GM21390 (cell line): ENCODE data around the gene CLEC14A.

Experiments
- ATAC-seq: cut with Tn5 transposase; IDR thresholded peaks from one replicate; pipeline ENCODE4 v1.9.1; 2021; ENCODE audit not compliant: unreplicated experiment

Gene CLEC14A

DNA sequence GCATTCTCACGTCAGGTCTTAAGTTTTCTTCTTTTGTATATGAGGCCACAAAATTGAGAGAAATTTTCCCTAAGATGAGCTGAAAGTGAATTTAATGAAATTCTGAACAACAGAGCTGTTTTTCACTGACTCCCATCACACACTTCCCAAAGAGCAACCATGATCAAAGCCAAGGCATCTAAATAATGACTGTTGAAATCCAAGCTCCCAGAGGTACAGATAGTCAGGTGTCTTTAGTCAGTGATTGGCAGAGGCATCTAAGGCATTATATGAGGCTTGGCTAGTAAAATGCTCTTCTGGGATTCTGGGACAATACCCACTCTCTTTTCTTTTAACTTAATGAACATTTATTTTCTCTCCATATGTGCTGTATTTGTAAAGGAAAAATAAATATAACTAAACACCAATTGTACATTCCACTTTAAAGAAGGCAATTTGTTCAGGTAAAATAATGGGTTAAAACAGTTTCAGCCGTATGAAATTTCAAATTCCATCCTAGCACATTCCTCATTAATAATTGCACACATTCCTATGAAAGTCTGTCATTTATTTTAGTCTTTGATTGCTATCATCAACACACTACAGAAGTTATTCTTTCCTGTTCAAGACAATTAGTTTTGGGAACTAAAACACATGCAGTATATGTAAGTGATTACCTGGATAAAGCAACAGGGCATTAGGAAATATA lies 49.1 kb downstream of the CLEC14A start:
- ATAC-seq = no peak

DNA sequence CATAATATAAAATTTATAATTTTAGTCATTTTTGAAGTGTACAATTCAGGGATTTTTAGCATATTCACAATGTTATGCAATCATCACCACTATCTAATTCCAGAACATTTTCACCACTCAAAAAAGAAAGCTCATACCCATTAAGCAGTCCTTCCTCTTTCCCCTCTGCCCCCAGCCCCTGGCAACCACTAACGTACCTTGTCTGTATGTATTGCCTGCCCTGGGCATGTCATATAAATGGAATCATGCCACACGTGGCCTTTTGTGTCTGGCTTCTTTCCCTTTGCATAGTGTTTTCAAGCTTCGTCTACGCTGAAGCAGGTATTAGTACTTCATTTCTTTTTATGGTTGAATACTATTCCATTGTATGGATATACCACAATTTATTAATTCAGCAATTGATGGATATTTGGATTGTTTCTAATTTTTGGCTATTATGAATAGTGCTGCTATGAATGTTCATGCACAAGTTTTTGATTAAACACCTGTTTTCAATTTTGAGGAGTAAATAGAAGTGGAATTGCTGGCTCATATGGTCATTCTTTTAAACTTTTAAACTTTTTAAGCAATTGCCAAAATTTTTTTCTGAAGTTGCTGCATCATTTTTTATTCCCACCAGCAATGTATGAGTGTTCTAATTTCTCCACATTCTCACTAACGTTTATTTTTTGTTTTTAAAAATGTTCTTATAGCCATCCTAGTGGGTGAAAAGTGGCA lies 49.8 kb downstream of the CLEC14A start:
- ATAC-seq = no peak

DNA sequence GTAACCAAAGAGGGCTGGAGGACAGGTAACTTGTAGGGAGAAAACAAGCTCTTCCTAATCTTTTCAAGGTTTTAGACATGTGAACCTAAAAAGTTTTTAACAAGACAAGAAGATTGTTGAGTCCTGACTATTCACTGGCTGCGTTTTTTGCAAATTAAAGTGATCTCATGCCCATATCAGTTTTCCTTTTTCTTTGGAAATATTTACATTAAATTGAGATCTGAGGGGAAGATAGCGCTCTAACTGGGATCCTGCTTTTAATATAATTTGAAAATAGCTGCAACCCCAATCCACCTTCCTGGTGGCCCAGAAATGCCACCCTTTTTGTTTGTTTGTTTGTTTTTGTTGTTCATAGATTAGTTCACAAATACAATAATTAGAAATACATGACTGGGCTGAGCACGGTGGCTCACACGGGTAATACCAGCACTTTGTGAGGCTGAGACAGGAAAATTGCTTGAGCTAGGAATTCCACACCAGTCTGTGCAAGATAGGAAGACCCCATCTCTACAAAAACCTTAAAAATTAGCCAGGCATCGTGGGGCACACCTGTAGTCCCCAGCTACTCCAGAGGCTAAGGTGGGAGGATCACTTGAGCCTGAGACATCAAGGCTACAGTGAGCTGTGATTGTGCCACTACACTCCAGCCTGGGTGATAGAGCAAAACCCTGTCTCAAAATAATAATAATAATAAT lies 50.6 kb downstream of the CLEC14A start:
- ATAC-seq = no peak

DNA sequence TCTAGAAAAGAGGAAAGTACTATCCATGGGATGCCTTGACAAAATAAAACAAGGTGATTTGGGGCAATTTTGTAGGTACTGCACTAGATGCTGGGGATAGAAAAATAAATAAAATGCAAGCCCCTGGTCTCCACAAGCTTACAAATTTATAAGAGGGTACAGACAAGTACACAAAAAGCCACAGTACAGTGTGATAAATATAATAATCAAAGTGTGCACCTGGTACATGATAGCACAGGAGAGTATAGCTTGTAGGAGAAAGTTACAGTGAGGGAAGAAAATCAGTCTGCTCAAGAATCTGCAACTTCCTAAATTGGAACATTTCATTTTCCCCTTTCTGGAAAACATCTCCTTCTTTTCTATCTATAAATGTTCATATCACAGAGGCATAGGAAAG lies 51.2 kb downstream of the CLEC14A start:
- ATAC-seq = no peak
